BLaER1 treated with 17β-estradiol and CSF1 and Interleukin-3, amounts not matched to agents 10 nM and 100 nM (cell line): ENCODE results near the gene C20orf204.

ENCODE experiments used
- H3K27ac ChIP-seq, 11 experiments: shearing (Covaris generic); formaldehyde crosslinking; 2 replicates each; pipeline ENCODE4 v1.8.1; 2022
- H3K27me3 ChIP-seq, 11 experiments: shearing (Covaris generic); formaldehyde crosslinking; 2 replicates each; pipeline ENCODE4 v1.8.1; 2022
- H3K36me3 ChIP-seq, 11 experiments: shearing (Covaris generic); formaldehyde crosslinking; 2 replicates each; pipeline ENCODE4 v1.8.1; 2022
- H3K4me1 ChIP-seq, 10 experiments: shearing (Covaris generic); formaldehyde crosslinking; 2 replicates each; pipeline ENCODE4 v1.8.1; 2022
- H3K4me2 ChIP-seq, 11 experiments: shearing (Covaris generic); formaldehyde crosslinking; 2 replicates each; pipeline ENCODE4 v1.8.1; 2022
- H3K4me3 ChIP-seq, 10 experiments: shearing (Covaris generic); formaldehyde crosslinking; 2 replicates each; pipeline ENCODE4 v1.8.1; 2022
- H3K9ac ChIP-seq, 11 experiments: shearing (Covaris generic); formaldehyde crosslinking; 2 replicates each; pipeline ENCODE4 v1.8.1; 2022
- H3K9me3 ChIP-seq, 11 experiments: shearing (Covaris generic); formaldehyde crosslinking; replicated peaks in 1 of 11; 2 replicates each; pipeline ENCODE4 v1.8.1; 2022
- H4K20me1 ChIP-seq, 11 experiments: shearing (Covaris generic); formaldehyde crosslinking; 2 replicates each; pipeline ENCODE4 v1.8.1; 2022
- Cebpa-rat ChIP-seq, 11 experiments: shearing (Covaris generic); IDR thresholded peaks; 2 replicates each; pipeline ENCODE4 v1.8.1; 2022

Gene C20orf204, protein sequence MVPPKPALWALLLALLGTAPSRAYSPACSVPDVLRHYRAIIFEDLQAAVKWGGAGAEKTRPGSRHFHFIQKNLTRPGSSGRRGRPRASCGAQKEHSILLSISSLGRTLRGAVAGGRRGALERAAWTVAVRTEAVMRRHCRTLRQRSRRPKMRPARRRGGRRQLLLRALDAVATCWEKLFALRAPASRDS

DNA sequence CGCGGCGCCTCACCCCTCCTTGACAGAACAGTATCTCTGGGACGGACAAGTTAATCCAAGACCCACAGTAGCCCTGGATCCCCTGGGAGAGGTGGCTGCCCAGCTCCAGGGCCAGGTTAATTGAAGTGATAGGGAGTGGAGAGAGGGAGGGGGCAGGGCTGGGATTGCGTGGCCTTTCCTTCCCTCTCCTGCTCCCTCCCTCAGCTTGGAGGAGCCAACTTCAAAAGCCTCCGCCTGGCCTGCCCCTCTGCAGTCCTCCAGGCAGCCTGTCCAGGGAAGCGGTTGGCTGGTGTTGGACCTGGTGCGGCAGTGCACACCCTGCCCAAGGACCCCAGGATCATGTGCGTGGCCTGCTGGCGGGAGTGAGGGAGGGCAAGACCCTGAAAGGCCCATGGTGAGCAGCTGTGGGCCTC, at the start of gene C20orf204:
Gene C20orf204, plus strand, starts transcription at position 250 of the 413 bp plus-strand sequence. Its CDS starts 142 bp downstream, at position 392.
- Histone ChIP-seq H3K4me2 (peak within 1 kb of the TSS; percentile 19 to 100 (median 99); a peak in 21 of 22 replicates), H3K9ac (peak within 1 kb of the TSS in 5 of 11 experiments; percentile 12 to 43 (median 39); a peak in 8 of 22 replicates), H3K4me1 (peaks cover 35 to 62% (median 57%) of the 10 kb centered on the region in 10 experiments), H3K36me3 (peaks cover 23 to 50% (median 41%) of the 10 kb centered on the region in 11 experiments), H4K20me1 (peaks cover 0 to 75% (median 43%) of the 10 kb centered on the region in 11 experiments; a peak in 20 of 22 replicates), H3K9me3 (no peaks in the 10 kb centered on the region), H3K27ac (peak within 1 kb of the TSS in 4 of 11 experiments; percentile 20 to 56 (median 38); a peak in 6 of 22 replicates), H3K4me3 (no peak within 1 kb of the TSS; a peak in 1 of 20 replicates), H3K27me3 (peaks cover 33 to 45% (median 40%) of the 10 kb centered on the region in 11 experiments)
- TF ChIP-seq Cebpa-rat (IDR thresholded peaks at IDR 0.05), result no peak

DNA sequence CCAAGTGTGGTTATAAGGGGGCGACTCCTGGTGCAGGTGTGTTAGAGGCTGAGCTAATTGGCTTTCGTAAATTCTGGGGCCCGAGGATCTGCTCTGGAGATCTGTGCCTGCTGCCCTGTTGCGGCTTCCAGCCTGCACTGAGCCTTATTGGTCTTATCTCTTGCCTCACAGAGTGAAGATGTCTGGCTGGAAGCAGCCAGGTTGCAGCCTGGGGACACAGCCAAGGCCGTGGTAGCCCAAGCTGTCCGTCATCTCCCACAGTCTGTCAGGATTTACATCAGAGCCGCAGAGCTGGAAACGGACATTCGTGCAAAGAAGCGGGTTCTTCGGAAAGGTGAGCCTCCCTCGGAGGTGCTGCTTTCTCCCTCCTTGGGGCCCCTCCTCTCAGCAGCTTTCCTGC, 35.1 kb upstream of the C20orf204 start:
- H3K4me3 ChIP-seq, result no peak overlapping the region
- TF ChIP-seq Cebpa-rat (IDR thresholded peaks at IDR 0.05), result no peak
- no peaks in the 10 kb centered on the region for H3K27me3 ChIP-seq
- H4K20me1 ChIP-seq, result peaks cover 44 to 85% (median 62%) of the 10 kb centered on the region in 11 experiments
- H3K36me3 ChIP-seq, result peaks cover 65 to 98% (median 85%) of the 10 kb centered on the region in 11 experiments
- H3K9me3 ChIP-seq, result no peaks in the 10 kb centered on the region
- H3K27ac ChIP-seq, result no peak overlapping the region
- peak overlapping the region in 7 of 11 experiments; percentile 7 to 92 (median 85); a peak in 7 of 22 replicates for H3K4me2 ChIP-seq
- H3K9ac ChIP-seq, result no peak overlapping the region
- H3K4me1 ChIP-seq, result peaks cover 31 to 51% (median 49%) of the 10 kb centered on the region in 10 experiments

DNA sequence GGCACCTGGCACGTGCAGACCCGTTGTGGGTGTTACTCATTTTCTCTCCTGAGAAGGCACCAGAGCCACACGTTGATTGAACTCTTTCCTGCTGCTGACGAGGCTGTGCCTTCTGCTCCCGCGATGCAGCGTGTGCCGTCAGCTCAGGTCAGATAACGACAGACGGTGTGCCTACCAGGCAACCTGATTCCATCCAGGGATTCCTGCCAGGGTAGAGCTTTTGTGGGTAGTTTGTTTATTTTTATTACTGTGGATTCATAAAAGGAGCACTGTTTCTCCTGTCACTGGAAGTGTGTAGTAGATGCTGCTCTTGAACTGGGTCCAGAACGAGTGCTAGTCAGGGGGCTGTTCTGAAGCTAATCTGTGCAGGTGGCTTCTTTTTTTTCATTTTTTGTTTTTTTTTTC, 34.4 kb upstream of the C20orf204 start:
- Histone ChIP-seq H3K9ac (peak overlapping the region in 3 of 11 experiments; percentile 5 to 29 (median 12); a peak in 1 of 22 replicates), H3K4me1 (peaks cover 38 to 58% (median 56%) of the 10 kb centered on the region in 10 experiments), H3K4me2 (peak overlapping the region in 7 of 11 experiments; percentile 7 to 92 (median 85); a peak in 12 of 22 replicates), H3K27me3 (no peaks in the 10 kb centered on the region), H3K36me3 (peaks cover 58 to 98% (median 85%) of the 10 kb centered on the region in 11 experiments), H4K20me1 (peaks cover 51 to 86% (median 69%) of the 10 kb centered on the region in 11 experiments), H3K9me3 (no peaks in the 10 kb centered on the region), H3K27ac (no peak overlapping the region), H3K4me3 (no peak overlapping the region)
- TF ChIP-seq Cebpa-rat (IDR thresholded peaks at IDR 0.05), result no peak

DNA sequence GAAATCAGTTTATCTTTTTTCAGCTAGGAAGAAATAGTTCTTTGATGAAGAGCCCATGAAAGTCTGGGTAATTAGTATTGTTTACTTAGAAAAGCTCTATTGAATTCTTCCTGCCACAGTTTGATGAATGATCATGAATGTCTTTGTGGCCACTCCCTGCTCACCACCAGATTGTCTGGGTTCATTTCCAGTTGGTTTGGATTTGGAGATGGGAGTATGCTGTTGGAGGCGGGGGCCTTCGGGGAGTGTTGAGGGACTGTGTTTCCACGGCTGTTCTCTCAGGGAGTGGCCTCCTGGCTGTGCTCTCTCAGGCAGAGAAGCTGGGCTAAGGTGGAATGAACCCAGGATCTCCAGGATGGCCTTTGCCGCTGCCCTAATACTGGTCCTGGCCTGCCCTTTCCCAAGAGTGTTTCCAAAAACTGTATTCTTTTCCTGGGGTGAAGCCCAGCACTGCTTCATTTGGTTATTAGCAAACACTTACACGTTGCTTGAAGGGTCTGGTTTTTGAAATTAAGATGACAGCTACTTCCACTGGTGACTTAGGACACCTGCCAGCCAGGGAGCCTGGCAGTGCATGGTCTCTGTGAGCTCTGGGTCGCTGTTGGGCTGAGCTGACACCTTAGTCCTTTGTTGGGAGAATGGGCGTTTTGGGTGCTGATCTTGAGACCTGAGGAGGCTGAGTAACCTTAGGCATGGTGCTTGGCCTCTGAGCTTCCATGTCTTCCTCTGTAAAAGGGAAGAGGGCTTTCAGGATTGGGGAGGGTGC, 31.8 kb upstream of the C20orf204 start:
- peaks cover 0 to 5% (median 0%) of the 10 kb centered on the region in 11 experiments; a peak in 2 of 22 replicates for H3K9me3 ChIP-seq
- H3K27ac ChIP-seq, result peak overlapping the region in 6 of 11 experiments; percentile 6 to 71 (median 52); a peak in 9 of 22 replicates
- H3K4me3 ChIP-seq, result 0 out of 20 replicates have a peak overlapping the region, but pooled peaks of 2 of the 10 experiments have one; percentile 2 to 19
- no peak for TF ChIP-seq Cebpa-rat (IDR thresholded peaks at IDR 0.05)
- H4K20me1 ChIP-seq, result peaks cover 73 to 100% (median 87%) of the 10 kb centered on the region in 11 experiments
- peaks cover 46 to 91% (median 78%) of the 10 kb centered on the region in 11 experiments for H3K36me3 ChIP-seq
- peak overlapping the region in 6 of 11 experiments; percentile 9 to 58 (median 43); a peak in 10 of 22 replicates for H3K9ac ChIP-seq
- H3K27me3 ChIP-seq, result no peaks in the 10 kb centered on the region
- H3K4me1 ChIP-seq, result peaks cover 53 to 83% (median 80%) of the 10 kb centered on the region in 10 experiments
- H3K4me2 ChIP-seq, result peak overlapping the region; percentile 52 to 92 (median 77)

DNA sequence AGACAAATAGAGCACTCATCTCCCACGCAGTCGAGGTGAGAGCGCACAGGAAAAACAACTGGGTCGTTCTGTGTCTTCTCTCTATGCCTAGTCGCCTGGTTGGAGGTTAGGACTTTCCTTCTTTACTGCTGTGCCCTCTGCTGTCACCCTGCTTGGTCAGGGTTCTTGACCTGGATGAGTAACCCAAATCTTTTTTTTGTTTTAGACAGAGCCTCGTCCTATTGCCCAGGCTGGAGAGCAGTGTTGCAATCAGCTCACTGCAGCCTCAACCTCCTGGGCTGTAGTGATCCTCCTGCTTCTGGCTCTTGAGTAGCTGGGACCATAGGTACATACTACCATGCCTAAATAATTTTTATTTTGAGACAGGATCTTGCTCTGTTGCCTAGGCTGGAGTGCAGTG, 30.6 kb upstream of the C20orf204 start:
- Histone ChIP-seq H3K4me3 (no peak overlapping the region), H3K4me1 (peaks cover 61 to 96% (median 93%) of the 10 kb centered on the region in 10 experiments), H3K4me2 (peak overlapping the region; percentile 52 to 92 (median 77)), H3K27me3 (no peaks in the 10 kb centered on the region), H4K20me1 (peaks cover 86 to 100% (median 96%) of the 10 kb centered on the region in 11 experiments), H3K9ac (peak overlapping the region in 5 of 11 experiments; percentile 29 to 58 (median 52); a peak in 7 of 22 replicates), H3K27ac (peak overlapping the region in 6 of 11 experiments; percentile 9 to 71 (median 47); a peak in 9 of 22 replicates), H3K36me3 (peaks cover 46 to 91% (median 76%) of the 10 kb centered on the region in 11 experiments), H3K9me3 (peaks cover 0 to 5% (median 0%) of the 10 kb centered on the region in 11 experiments; a peak in 2 of 22 replicates)
- TF ChIP-seq Cebpa-rat (IDR thresholded peaks at IDR 0.05), result peak in 3 of 11 experiments; percentile 39 to 48 (median 41); a peak in 3 of 22 replicates

DNA sequence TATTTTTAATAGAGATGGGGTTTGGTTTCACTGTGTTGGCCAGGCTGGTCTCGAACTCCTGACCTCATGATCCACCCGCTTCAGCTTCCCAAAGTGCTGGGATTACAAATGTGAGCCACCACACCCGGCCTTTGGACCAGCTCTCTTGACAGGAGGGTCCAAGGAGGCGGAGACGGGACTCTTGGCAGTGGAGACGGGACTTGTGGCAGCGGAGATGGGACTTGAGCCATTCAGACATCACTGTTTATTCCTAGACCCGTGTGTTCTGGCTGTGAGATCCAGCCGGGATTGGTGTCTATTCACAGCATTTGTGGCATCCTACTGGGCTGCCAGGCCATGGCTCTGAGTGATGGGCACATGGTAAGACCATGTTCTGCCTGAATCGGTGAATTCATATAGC, 29.5 kb upstream of the C20orf204 start:
- peaks cover 46 to 91% (median 76%) of the 10 kb centered on the region in 11 experiments for H3K36me3 ChIP-seq
- peaks cover 0 to 13% (median 7%) of the 10 kb centered on the region in 11 experiments; a peak in 14 of 22 replicates for H3K9me3 ChIP-seq
- peak overlapping the region in 1 of 11 experiments; percentile 58; a peak in 4 of 22 replicates for H3K9ac ChIP-seq
- peaks cover 61 to 98% (median 93%) of the 10 kb centered on the region in 10 experiments for H3K4me1 ChIP-seq
- peak overlapping the region in 4 of 11 experiments; percentile 42 to 68 (median 59); a peak in 7 of 22 replicates for H3K27ac ChIP-seq
- H3K4me2 ChIP-seq, result peak overlapping the region; percentile 52 to 92 (median 77)
- no peak overlapping the region for H3K4me3 ChIP-seq
- H3K27me3 ChIP-seq, result no peaks in the 10 kb centered on the region
- H4K20me1 ChIP-seq, result peaks cover 80 to 100% (median 93%) of the 10 kb centered on the region in 11 experiments
- no peak for TF ChIP-seq Cebpa-rat (IDR thresholded peaks at IDR 0.05)

DNA sequence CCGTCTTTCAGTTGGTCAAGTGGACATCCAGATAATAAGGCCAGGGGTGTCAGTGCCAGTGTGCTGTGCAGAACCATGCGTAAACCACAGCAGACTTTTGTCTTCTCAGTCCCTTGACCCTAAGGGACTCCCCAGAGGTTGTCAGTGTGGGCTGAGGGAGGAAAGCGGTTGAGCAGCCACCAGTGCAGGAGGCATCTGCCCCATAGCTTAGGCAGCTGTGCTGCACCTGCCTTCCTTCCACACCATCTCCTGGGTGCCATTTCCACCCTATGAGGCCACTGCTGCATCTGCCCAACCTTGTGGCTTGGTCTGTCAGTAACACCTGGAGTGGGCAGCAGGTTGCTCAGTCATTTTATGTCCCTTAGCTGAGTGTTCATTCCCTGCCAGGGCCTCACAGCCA, 29.1 kb upstream of the C20orf204 start:
- Histone ChIP-seq H3K27me3 (no peaks in the 10 kb centered on the region), H3K9ac (peak overlapping the region in 1 of 11 experiments; percentile 58; a peak in 2 of 22 replicates), H3K27ac (peak overlapping the region in 4 of 11 experiments; percentile 42 to 68 (median 59); a peak in 5 of 22 replicates), H4K20me1 (peaks cover 77 to 96% (median 89%) of the 10 kb centered on the region in 11 experiments), H3K9me3 (peaks cover 0 to 14% (median 8%) of the 10 kb centered on the region in 11 experiments; a peak in 14 of 22 replicates), H3K4me1 (peaks cover 61 to 94% (median 89%) of the 10 kb centered on the region in 10 experiments), H3K4me3 (no peak overlapping the region), H3K36me3 (peaks cover 44 to 90% (median 75%) of the 10 kb centered on the region in 11 experiments), H3K4me2 (peak overlapping the region; percentile 52 to 92 (median 77))
- TF ChIP-seq Cebpa-rat (IDR thresholded peaks at IDR 0.05), result no peak

DNA sequence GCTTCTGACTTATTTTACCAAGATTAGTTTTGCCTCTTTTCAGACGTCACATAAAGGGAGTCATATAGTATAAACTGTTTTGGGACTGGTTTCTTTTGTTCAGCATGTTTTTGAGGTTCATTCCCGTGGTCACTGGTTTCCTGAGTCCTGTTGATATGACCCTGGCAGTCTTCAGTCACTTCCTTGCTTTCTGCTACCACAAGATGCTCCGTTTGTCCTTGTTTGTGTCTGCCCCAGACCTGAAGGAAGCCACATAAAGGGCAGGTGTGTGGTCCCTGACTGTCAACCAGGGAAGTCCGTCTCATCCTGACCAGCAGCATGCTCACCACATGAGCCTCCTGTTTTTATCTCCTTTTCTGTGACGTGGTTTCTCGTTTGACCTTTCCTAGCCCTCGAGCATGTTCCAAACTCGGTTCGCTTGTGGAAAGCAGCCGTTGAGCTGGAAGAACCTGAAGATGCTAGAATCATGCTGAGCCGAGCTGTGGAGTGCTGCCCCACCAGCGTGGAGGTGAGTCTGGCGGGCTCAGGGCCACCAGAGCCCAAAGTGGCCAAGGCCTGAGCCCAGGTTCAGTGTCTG, 26.1 kb upstream of the C20orf204 start:
- no peaks in the 10 kb centered on the region for H3K27me3 ChIP-seq
- H3K27ac ChIP-seq, result 0 out of 22 replicates have a peak overlapping the region, but pooled peaks of 1 of the 11 experiments have one; percentile 5
- H3K4me2 ChIP-seq, result peak overlapping the region; percentile 1 to 92 (median 73); a peak in 18 of 22 replicates
- no peak overlapping the region for H3K4me3 ChIP-seq
- peak overlapping the region in 4 of 11 experiments; percentile 11 to 25 (median 18); a peak in 5 of 22 replicates for H3K9ac ChIP-seq
- H3K9me3 ChIP-seq, result peaks cover 0 to 14% (median 8%) of the 10 kb centered on the region in 11 experiments; a peak in 14 of 22 replicates
- H3K4me1 ChIP-seq, result peaks cover 40 to 76% (median 67%) of the 10 kb centered on the region in 10 experiments
- no peak for TF ChIP-seq Cebpa-rat (IDR thresholded peaks at IDR 0.05)
- peaks cover 52 to 80% (median 62%) of the 10 kb centered on the region in 11 experiments for H4K20me1 ChIP-seq
- peaks cover 59 to 87% (median 76%) of the 10 kb centered on the region in 11 experiments for H3K36me3 ChIP-seq
